Tibial nerve (tissue), 4 donors: ENCODE data around the gene TNFSF12. TPM values are rescaled to one million over a fixed set of nuclear protein-coding genes. Genes with fewer than 3 reads are reported as not detected.

ENCODE experiments used
- DNase-seq, 2 donors: peaks; one replicate each; pipeline ENCODE4 v3.0.0-alpha.2; 2019; ENCODE audit warnings: low spot score in 2 of 2
- H3K27ac ChIP-seq, 4 donors: fragments of 200-600 bp; sonication (generic) in 3 of 4; one replicate each; pipeline ENCODE4 v1.5.1; 2017 to 2019; ENCODE audit warnings: mild to moderate bottlenecking in 1 of 4
- H3K27me3 ChIP-seq, 2 donors: fragments of 200-600 bp; sonication (generic) in 1 of 2; one replicate each; pipeline versions ENCODE4 v1.5.1 to v1.6.0; 2017 to 2019
- H3K36me3 ChIP-seq, 3 donors: fragments of 200-600 bp; sonication (generic); one replicate each; pipeline ENCODE4 v1.5.1; 2018 to 2019
- H3K4me1 ChIP-seq, 4 donors: fragments of 200-600 bp; sonication (generic) in 3 of 4; one replicate each; pipeline ENCODE4 v1.5.1; 2017 to 2019
- H3K4me3 ChIP-seq, 4 donors: fragments of 200-600 bp; sonication (generic) in 3 of 4; one replicate each; pipeline ENCODE4 v1.5.1; 2017 to 2019; ENCODE audit warnings: mild to moderate bottlenecking in 1 of 4, moderate library complexity in 1 of 4
- H3K9me3 ChIP-seq, 4 donors: fragments of 200-600 bp; sonication (generic) in 3 of 4; one replicate each; pipeline ENCODE4 v1.5.1; 2017 to 2019
- EP300 ChIP-seq, 2 donors: sonication (generic); formaldehyde crosslinking; IDR thresholded peaks; one replicate each; pipeline ENCODE4 v1.6.1; 2017; ENCODE audit warnings: antibody characterized with exemption in 2 of 2, mild to moderate bottlenecking in 1 of 2
- POLR2A ChIP-seq, 2 donors: fragments of 450-650 bp; IDR thresholded peaks; one replicate each; pipeline ENCODE4 v1.6.1; 2017; ENCODE audit warnings: antibody characterized with exemption in 2 of 2, mild to moderate bottlenecking in 2 of 2, moderate library complexity in 2 of 2
- WGBS, 2 donors: methylation state at CpG; one replicate each; pipeline ENCODE4 v1.1.5; 2018; 5-methylcytosine and 5-hydroxymethylcytosine counted together
- total RNA-seq, 4 donors: library from RNA; depleted of rRNA; stranded (reverse); fragments of >200 nt; gene quantifications; one replicate each; pipeline ENCODE4 v1.1.0, GENCODE V29; 2016
- TF ChIP-seq, protein P1 (sequence below), 5 experiments: fragments of 200-600 bp in 3 of 5; fragments of 450-650 bp in 2 of 5; sonication (generic) in 3 of 5; IDR thresholded peaks; one replicate each; pipeline ENCODE4 v1.5.1; 2016 to 2019; ENCODE audit warnings: antibody characterized with exemption in 5 of 5, mild to moderate bottlenecking in 3 of 5, moderate library complexity in 2 of 5

TNFSF12 gene
- total RNA-seq, 4 donors from 2014 or later, result 59.4 to 109 (median 98.8) TPM

DNA sequence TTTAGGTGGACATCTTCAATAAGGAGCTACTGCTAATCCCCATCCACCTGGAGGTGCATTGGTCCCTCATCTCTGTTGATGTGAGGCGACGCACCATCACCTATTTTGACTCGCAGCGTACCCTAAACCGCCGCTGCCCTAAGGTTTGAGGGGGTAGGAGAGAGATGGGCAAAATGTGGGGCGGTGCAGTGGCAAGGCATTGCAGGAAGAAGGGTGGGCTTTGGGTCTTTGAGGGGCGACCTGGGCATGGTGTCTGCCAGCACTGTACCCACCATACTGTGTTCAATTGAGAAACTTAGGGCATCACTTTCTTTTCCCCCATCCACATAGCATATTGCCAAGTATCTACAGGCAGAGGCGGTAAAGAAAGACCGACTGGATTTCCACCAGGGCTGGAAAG lies 21.5 kb downstream of the TNFSF12 start:
- no peak for DNase-seq
- peaks cover 0 to 29% (median 17%) of the 10 kb centered on the region in 4 donors for H3K4me1 ChIP-seq
- H3K36me3 ChIP-seq, result peaks cover 5 to 72% (median 9%) of the 10 kb centered on the region in 3 donors
- H3K27me3 ChIP-seq, result no peaks in the 10 kb centered on the region
- no peak overlapping the region for H3K27ac ChIP-seq
- no peak for TF ChIP-seq POLR2A (IDR thresholded peaks at IDR 0.05)
- TF ChIP-seq, protein P1, sequence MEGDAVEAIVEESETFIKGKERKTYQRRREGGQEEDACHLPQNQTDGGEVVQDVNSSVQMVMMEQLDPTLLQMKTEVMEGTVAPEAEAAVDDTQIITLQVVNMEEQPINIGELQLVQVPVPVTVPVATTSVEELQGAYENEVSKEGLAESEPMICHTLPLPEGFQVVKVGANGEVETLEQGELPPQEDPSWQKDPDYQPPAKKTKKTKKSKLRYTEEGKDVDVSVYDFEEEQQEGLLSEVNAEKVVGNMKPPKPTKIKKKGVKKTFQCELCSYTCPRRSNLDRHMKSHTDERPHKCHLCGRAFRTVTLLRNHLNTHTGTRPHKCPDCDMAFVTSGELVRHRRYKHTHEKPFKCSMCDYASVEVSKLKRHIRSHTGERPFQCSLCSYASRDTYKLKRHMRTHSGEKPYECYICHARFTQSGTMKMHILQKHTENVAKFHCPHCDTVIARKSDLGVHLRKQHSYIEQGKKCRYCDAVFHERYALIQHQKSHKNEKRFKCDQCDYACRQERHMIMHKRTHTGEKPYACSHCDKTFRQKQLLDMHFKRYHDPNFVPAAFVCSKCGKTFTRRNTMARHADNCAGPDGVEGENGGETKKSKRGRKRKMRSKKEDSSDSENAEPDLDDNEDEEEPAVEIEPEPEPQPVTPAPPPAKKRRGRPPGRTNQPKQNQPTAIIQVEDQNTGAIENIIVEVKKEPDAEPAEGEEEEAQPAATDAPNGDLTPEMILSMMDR (IDR thresholded peaks at IDR 0.05), result no peak
- no peak for TF ChIP-seq EP300 (IDR thresholded peaks at IDR 0.05)
- no peaks in the 10 kb centered on the region for H3K9me3 ChIP-seq
- 94 to 96% methylated on average over 10 of the region's 10 CpGs for WGBS, 2 donors
- no peak overlapping the region for H3K4me3 ChIP-seq

DNA sequence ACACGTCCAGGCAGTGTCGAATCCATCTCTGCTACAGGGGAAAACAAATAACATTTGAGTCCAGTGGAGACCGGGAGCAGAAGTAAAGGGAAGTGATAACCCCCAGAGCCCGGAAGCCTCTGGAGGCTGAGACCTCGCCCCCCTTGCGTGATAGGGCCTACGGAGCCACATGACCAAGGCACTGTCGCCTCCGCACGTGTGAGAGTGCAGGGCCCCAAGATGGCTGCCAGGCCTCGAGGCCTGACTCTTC lies 23.4 kb downstream of the TNFSF12 start:
- Histone ChIP-seq H3K27ac (peak overlapping the region; percentile 68 to 100 (median 98)), H3K4me1 (peaks cover 0 to 47% (median 27%) of the 10 kb centered on the region in 4 donors), H3K36me3 (peaks cover 2 to 72% (median 25%) of the 10 kb centered on the region in 3 donors), H3K9me3 (no peaks in the 10 kb centered on the region), H3K4me3 (peak overlapping the region; percentile 5 to 96 (median 52)), H3K27me3 (no peaks in the 10 kb centered on the region)
- WGBS, 2 donors, result 1% methylated on average over 10 to 11 of the region's 11 CpGs
- TF ChIP-seq POLR2A (IDR thresholded peaks at IDR 0.05) (no peak), EP300 (IDR thresholded peaks at IDR 0.05) (peak in 1 of 2 donors; percentile 98)
- TF ChIP-seq, protein P1 (IDR thresholded peaks at IDR 0.05), result no peak
- DNase-seq, result no peak

DNA sequence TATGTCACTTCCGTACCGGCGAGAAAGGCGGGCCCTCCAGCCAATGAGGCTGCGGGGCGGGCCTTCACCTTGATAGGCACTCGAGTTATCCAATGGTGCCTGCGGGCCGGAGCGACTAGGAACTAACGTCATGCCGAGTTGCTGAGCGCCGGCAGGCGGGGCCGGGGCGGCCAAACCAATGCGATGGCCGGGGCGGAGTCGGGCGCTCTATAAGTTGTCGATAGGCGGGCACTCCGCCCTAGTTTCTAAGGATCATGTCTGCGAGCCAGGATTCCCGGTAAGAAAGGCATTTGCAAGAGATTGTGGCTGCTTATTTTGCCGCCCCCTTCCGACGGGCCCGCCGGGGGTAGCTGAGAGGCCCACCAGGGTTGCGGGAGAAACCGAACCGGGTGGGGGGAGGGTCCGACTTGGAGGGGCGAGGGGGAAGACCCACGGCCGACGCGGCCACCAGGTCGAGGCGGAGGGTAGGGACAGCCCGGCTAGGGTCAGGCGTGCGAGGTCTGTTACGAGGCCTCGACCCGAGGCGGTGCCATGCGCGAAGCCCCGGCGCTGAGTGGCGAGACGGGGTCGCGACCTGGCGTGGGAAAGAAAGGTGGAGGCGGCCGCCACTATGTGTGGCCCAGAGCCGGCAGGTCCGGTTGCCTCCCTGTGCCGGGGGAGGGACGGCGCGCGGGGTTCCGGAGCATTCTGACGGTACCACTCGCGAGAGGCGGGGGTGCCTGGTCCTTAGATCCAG lies 23.9 kb downstream of the TNFSF12 start:
- Histone ChIP-seq H3K4me1 (peaks cover 0 to 52% (median 27%) of the 10 kb centered on the region in 4 donors), H3K36me3 (peaks cover 0 to 72% (median 30%) of the 10 kb centered on the region in 3 donors), H3K27ac (peak overlapping the region; percentile 98 to 100 (median 100)), H3K9me3 (no peaks in the 10 kb centered on the region), H3K4me3 (peak overlapping the region; percentile 96 to 98 (median 97)), H3K27me3 (no peaks in the 10 kb centered on the region)
- 0 to 1% methylated on average over 8 to 59 of the region's 73 CpGs for WGBS, 2 donors
- DNase-seq, result peak; percentile 99
- peak; percentile 4 to 99 for TF ChIP-seq EP300 (IDR thresholded peaks at IDR 0.05)
- TF ChIP-seq, protein P1 (IDR thresholded peaks at IDR 0.05), result peak in 2 of 5 experiments; percentile 48 to 54
- peak; percentile 98 to 99 for TF ChIP-seq POLR2A (IDR thresholded peaks at IDR 0.05)

DNA sequence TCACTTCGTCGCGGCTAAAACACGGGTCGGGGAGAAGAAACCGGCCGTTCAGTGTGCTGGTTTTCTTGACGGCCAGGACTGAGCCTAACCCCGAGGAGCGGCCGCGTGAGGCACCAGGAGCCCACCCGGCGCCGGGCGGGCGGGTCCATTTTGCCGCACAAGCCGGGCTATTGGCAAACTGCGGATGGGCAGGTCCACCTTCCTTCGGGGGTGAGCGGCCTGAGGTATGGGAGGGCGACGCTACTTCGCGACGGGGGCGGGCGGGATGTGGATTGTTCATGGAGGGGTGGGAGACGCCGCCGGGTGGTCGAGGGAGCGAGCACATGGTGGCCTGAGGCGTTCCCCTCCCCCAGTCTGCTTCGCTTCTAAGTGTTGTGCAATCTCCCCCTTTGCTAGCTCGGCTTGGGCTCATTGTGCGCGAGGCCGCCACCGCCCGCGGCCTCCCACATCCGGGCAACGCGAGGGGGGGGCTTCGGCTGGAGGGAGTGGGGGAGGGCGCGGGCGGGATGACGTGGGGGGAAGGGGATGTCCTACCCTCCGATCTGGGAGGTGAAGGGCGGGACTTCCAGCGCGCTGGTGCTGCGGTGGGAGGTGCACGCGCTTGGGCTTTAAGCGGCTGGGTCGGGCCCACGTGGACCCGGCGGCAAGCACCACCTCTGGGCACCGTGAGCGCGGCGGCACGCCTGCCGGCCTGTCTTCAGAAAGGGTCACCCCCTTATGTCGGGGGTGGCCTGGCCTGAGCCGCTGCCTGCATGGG lies 24.6 kb downstream of the TNFSF12 start:
- Histone ChIP-seq H3K4me3 (peak overlapping the region; percentile 96 to 98 (median 97)), H3K27me3 (no peaks in the 10 kb centered on the region), H3K27ac (peak overlapping the region; percentile 98 to 100 (median 100)), H3K36me3 (peaks cover 0 to 74% (median 34%) of the 10 kb centered on the region in 3 donors), H3K4me1 (peaks cover 0 to 59% (median 27%) of the 10 kb centered on the region in 4 donors), H3K9me3 (no peaks in the 10 kb centered on the region)
- 0 to 1% methylated on average over 24 of the region's 71 CpGs for WGBS, 2 donors
- DNase-seq, result peak; percentile 78 to 80
- TF ChIP-seq, protein P1 (IDR thresholded peaks at IDR 0.05), result peak in 1 of 5 experiments; percentile 26
- TF ChIP-seq EP300 (IDR thresholded peaks at IDR 0.05) (peak; percentile 76 to 95), POLR2A (IDR thresholded peaks at IDR 0.05) (peak; percentile 32 to 78)
